Measurements from ENCODE around the gene BRIX1. TPM values are rescaled to one million over a fixed set of nuclear protein-coding genes. Genes with fewer than 3 reads are reported as not detected.
"Not testable (repeated sequence)": the region's sequence is repeated elsewhere in the genome, so short reads cannot be mapped to it uniquely, and the experiment has no call there.

BRIX1 gene
- total and polyA plus RNA-seq, 2 donors (not counting 1 experiment from before 2014, with no cell fraction given), result 6.9 to 29.3 TPM

- H3K4me3 ChIP-seq (ENCODE audit: control extremely low read depth in 1 of 5, extremely low read depth in 1 of 5, insufficient read depth in 1 of 5, low read depth in 2 of 5, low read length in 4 of 5), result no peak overlapping the region
- ATAC-seq (ENCODE audit: low read depth), result no peak
- H3K27me3 ChIP-seq (replicated peaks in 1 of 4; ENCODE audit: control extremely low read depth in 1 of 4, control insufficient read depth in 3 of 4, insufficient read depth in 4 of 4, low read length in 3 of 4), result no peaks in the 10 kb centered on the region
- H3K79me2 ChIP-seq (ENCODE audit: control insufficient read depth, insufficient read depth, low read length), result peaks cover 62% of the 10 kb centered on the region
- no peak for DNase-seq
- WGBS (ENCODE audit: insufficient coverage), result no CpG with 5 or more reads among the region's 4 CpGs
- peaks cover 30% of the 10 kb centered on the region for H3K4me1 Mint-ChIP-seq
- no peaks in the 10 kb centered on the region for H3K9me3 ChIP-seq (ENCODE audit: control extremely low read depth in 1 of 3, control insufficient read depth in 2 of 3, insufficient read depth in 1 of 3, low read length in 2 of 3)
- H3K4me3 Mint-ChIP-seq, result peak overlapping the region; percentile 35
- peaks cover 23 to 26% of the 10 kb centered on the region in 2 donors for H3K4me1 ChIP-seq (ENCODE audit: control insufficient read depth in 2 of 2, insufficient read depth in 2 of 2, low read length in 2 of 2)
- no peaks in the 10 kb centered on the region for H3K27me3 Mint-ChIP-seq
- ChIA-PET POLR2A (no interaction called here), CTCF (interaction anchor here (1.0 kb wide), 1 partner anchor 11 kb away, joined by 4 read pairs; no protein-coding TSS in a partner anchor)
- peaks cover 5 to 31% of the 10 kb centered on the region in 2 experiments for H3K36me3 ChIP-seq (replicated peaks in 1 of 2; ENCODE audit: control extremely low read depth in 1 of 2, control insufficient read depth in 1 of 2, extremely low read depth in 1 of 2, insufficient read depth in 2 of 2, low read length in 1 of 2)
- no peak for TF ChIP-seq EZH2 (IDR thresholded peaks at IDR 0.05; ENCODE audit: borderline replicate concordance, insufficient read depth, low read depth, low read length, poor library complexity, severe bottlenecking)
- TF ChIP-seq, protein P1, sequence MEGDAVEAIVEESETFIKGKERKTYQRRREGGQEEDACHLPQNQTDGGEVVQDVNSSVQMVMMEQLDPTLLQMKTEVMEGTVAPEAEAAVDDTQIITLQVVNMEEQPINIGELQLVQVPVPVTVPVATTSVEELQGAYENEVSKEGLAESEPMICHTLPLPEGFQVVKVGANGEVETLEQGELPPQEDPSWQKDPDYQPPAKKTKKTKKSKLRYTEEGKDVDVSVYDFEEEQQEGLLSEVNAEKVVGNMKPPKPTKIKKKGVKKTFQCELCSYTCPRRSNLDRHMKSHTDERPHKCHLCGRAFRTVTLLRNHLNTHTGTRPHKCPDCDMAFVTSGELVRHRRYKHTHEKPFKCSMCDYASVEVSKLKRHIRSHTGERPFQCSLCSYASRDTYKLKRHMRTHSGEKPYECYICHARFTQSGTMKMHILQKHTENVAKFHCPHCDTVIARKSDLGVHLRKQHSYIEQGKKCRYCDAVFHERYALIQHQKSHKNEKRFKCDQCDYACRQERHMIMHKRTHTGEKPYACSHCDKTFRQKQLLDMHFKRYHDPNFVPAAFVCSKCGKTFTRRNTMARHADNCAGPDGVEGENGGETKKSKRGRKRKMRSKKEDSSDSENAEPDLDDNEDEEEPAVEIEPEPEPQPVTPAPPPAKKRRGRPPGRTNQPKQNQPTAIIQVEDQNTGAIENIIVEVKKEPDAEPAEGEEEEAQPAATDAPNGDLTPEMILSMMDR (IDR thresholded peaks at IDR 0.05), result no peak
- intact Hi-C loops (cut with micrococcal nuclease), result loop anchor here (5.0 to 10.0 kb wide), 3 partner anchors 673 to 1324 kb away; partner anchors contain the start of genes AMACR and NADK2
- no peaks in the 10 kb centered on the region for H4K20me1 ChIP-seq (ENCODE audit: control insufficient read depth, insufficient read depth, low read length, poor library complexity, severe bottlenecking)
- H3K4me2 ChIP-seq (replicated peaks; ENCODE audit: low read depth, low read length, poor library complexity, severe bottlenecking), result no peak overlapping the region
- no peak overlapping the region for H2AFZ ChIP-seq (ENCODE audit: insufficient read depth, low read depth, low read length, poor library complexity, severe bottlenecking)
- no peaks in the 10 kb centered on the region for H3K9me3 Mint-ChIP-seq (ENCODE audit: insufficient read depth)
- no peak overlapping the region for H3K9ac ChIP-seq (ENCODE audit: low read length)
- H3K27ac ChIP-seq (ENCODE audit: low read length in 2 of 2), result no peak overlapping the region
- peak overlapping the region; percentile 1 for H3K27ac Mint-ChIP-seq
Measured at GRCh38 chr5:34918025-34918424, 2.5 kb downstream of the BRIX1 start.

- Histone ChIP-seq H3K4me2 (replicated peaks; ENCODE audit: low read depth, low read length, poor library complexity, severe bottlenecking) (no peak overlapping the region), H3K27me3 (replicated peaks in 1 of 4; ENCODE audit: control extremely low read depth in 1 of 4, control insufficient read depth in 3 of 4, insufficient read depth in 4 of 4, low read length in 3 of 4) (no peaks in the 10 kb centered on the region), H3K79me2 (ENCODE audit: control insufficient read depth, insufficient read depth, low read length) (peaks cover 52% of the 10 kb centered on the region), H4K20me1 (ENCODE audit: control insufficient read depth, insufficient read depth, low read length, poor library complexity, severe bottlenecking) (no peaks in the 10 kb centered on the region), H3K4me3 (ENCODE audit: control extremely low read depth in 1 of 5, extremely low read depth in 1 of 5, insufficient read depth in 1 of 5, low read depth in 2 of 5, low read length in 4 of 5) (no peak overlapping the region), H3K9me3 (ENCODE audit: control extremely low read depth in 1 of 3, control insufficient read depth in 2 of 3, insufficient read depth in 1 of 3, low read length in 2 of 3) (no peaks in the 10 kb centered on the region), H3K27ac (ENCODE audit: low read length in 2 of 2) (no peak overlapping the region), H3K9ac (ENCODE audit: low read length) (no peak overlapping the region), H3K4me1 (ENCODE audit: control insufficient read depth in 2 of 2, insufficient read depth in 2 of 2, low read length in 2 of 2) (peaks cover 20 to 22% of the 10 kb centered on the region in 2 donors), H2AFZ (ENCODE audit: insufficient read depth, low read depth, low read length, poor library complexity, severe bottlenecking) (no peak overlapping the region), H3K36me3 (replicated peaks in 1 of 2; ENCODE audit: control extremely low read depth in 1 of 2, control insufficient read depth in 1 of 2, extremely low read depth in 1 of 2, insufficient read depth in 2 of 2, low read length in 1 of 2) (peaks cover 5 to 41% of the 10 kb centered on the region in 2 experiments)
- Mint-ChIP-seq H3K27ac (no peak overlapping the region), H3K4me3 (no peak overlapping the region), H3K27me3 (no peaks in the 10 kb centered on the region), H3K4me1 (peaks cover 26% of the 10 kb centered on the region), H3K9me3 (ENCODE audit: insufficient read depth) (no peaks in the 10 kb centered on the region)
- POLR2A ChIA-PET, result no interaction called here
- DNase-seq (no peak), ATAC-seq (ENCODE audit: low read depth) (no peak)
- CTCF ChIA-PET, result interaction anchor here (1.2 kb wide), 1 partner anchor 11 kb away, joined by 3 read pairs; no protein-coding TSS in a partner anchor
- 100% methylated on average over 1 of the region's 4 CpGs for WGBS (ENCODE audit: insufficient coverage)
- TF ChIP-seq EZH2 (IDR thresholded peaks at IDR 0.05; ENCODE audit: borderline replicate concordance, insufficient read depth, low read depth, low read length, poor library complexity, severe bottlenecking), result no peak
- TF ChIP-seq, protein P1 (IDR thresholded peaks at IDR 0.05), result no peak
- intact Hi-C loops (cut with micrococcal nuclease), result loop anchor here (5.0 to 10.0 kb wide), 3 partner anchors 674 to 1323 kb away; partner anchors contain the start of genes AMACR and NADK2
Measured at GRCh38 chr5:34919077-34919476, 3.6 kb downstream of the BRIX1 start.

GRCh38 chr5:34923256-34923655 is 7.7 kb downstream of the BRIX1 start:
- H3K9me3 Mint-ChIP-seq (ENCODE audit: insufficient read depth); POLR2A ChIA-PET; intact Hi-C loops (cut with micrococcal nuclease); H3K27ac ChIP-seq (ENCODE audit: low read length in 2 of 2); H3K27me3 ChIP-seq (replicated peaks in 1 of 4; ENCODE audit: control extremely low read depth in 1 of 4, control insufficient read depth in 3 of 4, insufficient read depth in 4 of 4, low read length in 3 of 4); H4K20me1 ChIP-seq (ENCODE audit: control insufficient read depth, insufficient read depth, low read length, poor library complexity, severe bottlenecking); H3K4me3 ChIP-seq (ENCODE audit: control extremely low read depth in 1 of 5, extremely low read depth in 1 of 5, insufficient read depth in 1 of 5, low read depth in 2 of 5, low read length in 4 of 5); CTCF ChIA-PET; H3K4me1 Mint-ChIP-seq; H3K27me3 Mint-ChIP-seq; H3K4me1 ChIP-seq (ENCODE audit: control insufficient read depth in 2 of 2, insufficient read depth in 2 of 2, low read length in 2 of 2); H3K4me3 Mint-ChIP-seq; H2AFZ ChIP-seq (ENCODE audit: insufficient read depth, low read depth, low read length, poor library complexity, severe bottlenecking); H3K9ac ChIP-seq (ENCODE audit: low read length); H3K4me2 ChIP-seq (replicated peaks; ENCODE audit: low read depth, low read length, poor library complexity, severe bottlenecking); ATAC-seq (ENCODE audit: low read depth); DNase-seq; H3K27ac Mint-ChIP-seq; H3K9me3 ChIP-seq (ENCODE audit: control extremely low read depth in 1 of 3, control insufficient read depth in 2 of 3, insufficient read depth in 1 of 3, low read length in 2 of 3): not testable (repeated sequence)
- 96% methylated on average over 5 of the region's 9 CpGs for WGBS (ENCODE audit: insufficient coverage)
- Histone ChIP-seq H3K79me2 (ENCODE audit: control insufficient read depth, insufficient read depth, low read length) (peaks cover 16% of the 10 kb centered on the region), H3K36me3 (replicated peaks in 1 of 2; ENCODE audit: control extremely low read depth in 1 of 2, control insufficient read depth in 1 of 2, extremely low read depth in 1 of 2, insufficient read depth in 2 of 2, low read length in 1 of 2) (peaks cover 14 to 55% of the 10 kb centered on the region in 2 experiments)
